Measurements from ENCODE around the gene MYO15A.

The MYO15A gene

DNA sequence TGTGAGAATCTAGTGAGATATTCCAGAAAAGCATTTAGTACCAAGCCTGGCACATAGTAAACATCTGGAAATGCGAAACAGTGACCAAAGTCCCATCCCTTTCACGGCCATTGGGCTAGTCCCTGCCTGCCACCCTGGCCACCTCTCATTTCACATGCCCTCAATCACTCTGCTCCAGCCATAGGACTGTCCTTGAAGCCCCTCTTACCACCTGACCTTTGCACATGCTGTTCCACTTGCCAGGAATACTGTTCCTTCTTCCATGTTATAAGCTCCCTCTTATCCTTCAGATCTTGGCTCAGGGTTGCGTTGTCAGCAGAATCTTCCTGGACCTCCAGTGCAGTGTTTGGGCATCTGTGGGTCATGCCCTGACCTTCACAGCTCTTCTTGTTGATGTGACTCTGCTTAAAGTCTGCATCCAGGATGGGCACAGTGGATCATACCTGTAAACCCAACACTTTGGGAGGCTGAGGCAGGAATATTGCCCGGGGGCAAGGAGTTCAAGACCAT, 2.1 kb downstream of the MYO15A start:
- H3K4me3 Mint-ChIP-seq, result no peak overlapping the region
- no peak overlapping the region for H3K27ac Mint-ChIP-seq
- DNase-seq, result no peak
- H3K36me3 Mint-ChIP-seq (ENCODE audit: low read depth), result peaks cover 20% of the 10 kb centered on the region
- no peaks in the 10 kb centered on the region for H3K9me3 Mint-ChIP-seq
- no peaks in the 10 kb centered on the region for H3K4me1 Mint-ChIP-seq (ENCODE audit: low read depth)
- H3K27me3 Mint-ChIP-seq, result no peaks in the 10 kb centered on the region

DNA sequence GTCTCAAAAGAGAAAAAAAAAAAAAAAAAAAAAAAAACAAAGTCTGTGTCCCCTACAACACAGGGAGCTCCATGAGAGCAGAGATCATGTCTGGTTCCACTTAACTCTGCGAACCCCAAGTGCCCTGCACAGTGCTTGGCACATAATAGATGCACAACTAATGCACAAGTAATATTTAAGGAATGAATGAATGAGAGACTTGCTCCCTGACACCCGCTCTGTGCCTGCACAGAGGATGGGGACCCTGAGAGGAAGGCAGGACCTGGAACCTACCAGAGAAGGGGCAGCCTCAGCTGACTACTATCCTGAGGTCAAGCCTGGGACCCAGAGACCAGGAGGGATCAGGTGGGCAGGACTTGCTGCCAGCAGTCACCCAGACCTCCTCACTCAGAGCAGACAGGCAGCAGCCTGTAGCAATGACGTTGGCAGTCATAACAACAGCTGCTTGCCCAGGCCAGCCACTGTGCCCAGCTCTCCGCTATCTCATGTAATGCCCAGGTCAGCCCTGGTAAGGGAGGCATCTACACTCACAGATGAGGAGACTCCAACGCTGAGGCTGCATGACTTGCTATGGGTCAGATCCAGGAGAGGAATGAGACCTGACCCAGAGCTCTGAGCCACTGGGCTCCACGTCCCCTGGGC, 2.9 kb downstream of the MYO15A start:
- DNase-seq, result no peak
- Mint-ChIP-seq H3K27me3 (no peaks in the 10 kb centered on the region), H3K4me1 (ENCODE audit: low read depth) (no peaks in the 10 kb centered on the region), H3K9me3 (no peaks in the 10 kb centered on the region), H3K27ac (no peak overlapping the region), H3K4me3 (no peak overlapping the region), H3K36me3 (ENCODE audit: low read depth) (peaks cover 14% of the 10 kb centered on the region)

DNA sequence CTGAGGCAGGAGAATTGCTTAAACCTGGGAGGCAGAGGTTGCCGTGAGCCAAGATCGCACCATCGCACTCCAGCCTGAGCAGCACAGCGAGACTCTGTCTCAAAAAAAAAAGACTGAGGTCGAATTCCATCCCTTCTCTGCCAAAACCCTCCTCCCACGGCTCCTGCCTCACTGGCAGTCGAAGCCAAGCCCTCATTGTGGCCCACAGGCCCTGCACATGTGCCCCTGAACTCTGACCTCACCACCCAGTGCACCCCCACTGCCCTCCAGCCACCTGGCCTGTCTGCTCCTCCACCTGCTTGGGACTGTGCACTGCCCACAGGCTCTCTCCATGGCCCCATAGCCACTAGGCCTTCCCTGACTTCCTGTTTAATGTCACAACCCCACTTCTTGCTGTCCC, 7.0 kb downstream of the MYO15A start:
- DNase-seq, result no peak
- H3K9me3 Mint-ChIP-seq, result no peaks in the 10 kb centered on the region
- H3K36me3 Mint-ChIP-seq (ENCODE audit: low read depth), result no peaks in the 10 kb centered on the region
- no peaks in the 10 kb centered on the region for H3K4me1 Mint-ChIP-seq (ENCODE audit: low read depth)
- H3K4me3 Mint-ChIP-seq, result no peak overlapping the region
- no peak overlapping the region for H3K27ac Mint-ChIP-seq
- no peaks in the 10 kb centered on the region for H3K27me3 Mint-ChIP-seq

DNA sequence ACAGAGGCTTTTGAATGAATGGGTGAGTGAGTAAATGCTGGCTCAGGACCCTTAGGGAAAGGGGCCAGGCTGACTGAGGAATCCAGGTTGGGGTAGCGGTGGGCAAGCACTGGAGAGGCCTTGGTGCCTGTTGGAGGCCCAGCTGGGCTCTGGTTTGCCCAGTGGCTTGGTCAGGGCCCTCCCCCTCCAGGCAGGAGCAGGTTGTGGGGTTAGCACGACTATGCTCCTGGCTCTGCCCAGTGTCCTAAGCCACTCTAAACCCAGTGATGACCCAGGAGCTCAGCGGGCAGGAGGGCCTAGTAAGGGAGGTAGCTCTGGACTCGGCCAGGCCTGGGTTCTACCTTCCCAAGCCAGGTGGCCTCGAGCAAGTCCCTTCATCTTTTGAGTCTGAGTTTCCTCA, 7.5 kb downstream of the MYO15A start:
- DNase-seq, result no peak
- H3K27ac Mint-ChIP-seq, result no peak overlapping the region
- H3K4me3 Mint-ChIP-seq, result no peak overlapping the region
- H3K4me1 Mint-ChIP-seq (ENCODE audit: low read depth), result no peaks in the 10 kb centered on the region
- no peaks in the 10 kb centered on the region for H3K36me3 Mint-ChIP-seq (ENCODE audit: low read depth)
- H3K27me3 Mint-ChIP-seq, result no peaks in the 10 kb centered on the region
- no peaks in the 10 kb centered on the region for H3K9me3 Mint-ChIP-seq

DNA sequence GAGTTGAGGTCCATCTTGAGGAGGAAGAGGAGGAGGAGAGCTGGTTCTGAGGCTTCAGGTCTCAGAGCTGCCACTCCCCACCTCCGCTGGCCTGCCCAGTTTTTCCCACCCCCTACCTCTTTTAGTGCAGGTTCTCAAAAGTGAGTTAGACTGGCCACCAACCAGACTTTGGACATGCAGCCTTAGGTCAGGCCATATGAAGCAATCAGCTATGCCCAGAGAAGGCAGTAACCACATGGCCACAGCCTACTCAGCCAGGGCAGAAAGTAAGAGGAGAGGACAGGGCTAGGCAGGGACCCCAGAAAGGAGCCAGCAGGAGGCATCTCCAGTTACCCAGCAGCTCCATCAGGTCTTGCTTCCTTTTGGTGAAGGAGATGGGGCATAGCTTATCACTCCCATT, 9.0 kb downstream of the MYO15A start:
- Mint-ChIP-seq H3K4me1 (ENCODE audit: low read depth) (no peaks in the 10 kb centered on the region), H3K36me3 (ENCODE audit: low read depth) (no peaks in the 10 kb centered on the region), H3K27ac (no peak overlapping the region), H3K9me3 (no peaks in the 10 kb centered on the region), H3K27me3 (no peaks in the 10 kb centered on the region), H3K4me3 (no peak overlapping the region)
- no peak for DNase-seq

DNA sequence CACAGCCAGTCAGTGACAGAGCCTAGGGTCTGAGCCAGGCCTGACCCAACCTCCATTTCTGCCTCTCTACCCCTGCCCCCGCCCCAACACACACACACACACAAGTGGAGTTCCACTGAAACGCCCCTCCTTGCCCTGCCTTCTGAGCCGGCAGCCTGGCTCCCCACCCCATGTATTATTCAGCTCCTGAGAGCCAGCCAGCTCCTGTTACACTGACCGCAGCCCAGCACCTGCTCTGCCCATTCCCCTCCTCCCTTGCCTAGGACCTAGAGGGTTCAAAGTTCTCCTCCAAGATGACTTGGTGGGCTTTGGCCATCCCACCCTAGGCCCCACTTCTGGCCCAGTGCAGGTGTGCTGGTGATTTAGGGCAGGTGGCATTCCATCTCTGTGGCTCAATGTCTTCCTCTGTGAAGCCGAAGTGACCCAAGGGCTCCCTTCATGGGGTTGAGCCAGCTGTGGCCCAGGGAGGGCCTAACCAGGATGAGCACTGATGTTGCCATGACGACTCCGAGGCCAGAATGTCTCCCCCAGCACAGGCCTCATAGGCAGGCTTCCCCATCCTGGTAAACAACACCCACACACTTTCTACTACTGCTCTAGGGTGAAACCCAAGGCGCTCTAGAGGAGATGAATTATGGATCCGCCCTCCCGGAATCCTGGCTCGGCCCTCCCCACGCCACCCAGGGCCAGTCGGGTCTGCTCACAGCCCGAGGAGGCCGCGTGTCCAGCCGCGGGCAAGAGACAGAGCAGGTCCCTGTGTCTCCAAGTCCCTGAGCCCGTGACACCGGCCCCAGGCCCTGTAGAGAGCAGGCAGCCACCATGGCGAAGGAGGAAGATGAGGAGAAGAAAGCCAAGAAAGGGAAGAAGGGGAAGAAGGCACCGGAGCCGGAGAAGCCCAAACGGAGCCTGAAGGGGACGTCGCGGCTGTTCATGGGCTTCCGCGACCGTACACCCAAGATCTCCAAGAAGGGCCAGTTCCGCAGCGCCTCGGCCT, 9.7 kb downstream of the MYO15A start:
- DNase-seq, result no peak
- Mint-ChIP-seq H3K27me3 (no peaks in the 10 kb centered on the region), H3K9me3 (no peaks in the 10 kb centered on the region), H3K4me1 (ENCODE audit: low read depth) (no peaks in the 10 kb centered on the region), H3K36me3 (ENCODE audit: low read depth) (no peaks in the 10 kb centered on the region), H3K4me3 (no peak overlapping the region), H3K27ac (no peak overlapping the region)

DNA sequence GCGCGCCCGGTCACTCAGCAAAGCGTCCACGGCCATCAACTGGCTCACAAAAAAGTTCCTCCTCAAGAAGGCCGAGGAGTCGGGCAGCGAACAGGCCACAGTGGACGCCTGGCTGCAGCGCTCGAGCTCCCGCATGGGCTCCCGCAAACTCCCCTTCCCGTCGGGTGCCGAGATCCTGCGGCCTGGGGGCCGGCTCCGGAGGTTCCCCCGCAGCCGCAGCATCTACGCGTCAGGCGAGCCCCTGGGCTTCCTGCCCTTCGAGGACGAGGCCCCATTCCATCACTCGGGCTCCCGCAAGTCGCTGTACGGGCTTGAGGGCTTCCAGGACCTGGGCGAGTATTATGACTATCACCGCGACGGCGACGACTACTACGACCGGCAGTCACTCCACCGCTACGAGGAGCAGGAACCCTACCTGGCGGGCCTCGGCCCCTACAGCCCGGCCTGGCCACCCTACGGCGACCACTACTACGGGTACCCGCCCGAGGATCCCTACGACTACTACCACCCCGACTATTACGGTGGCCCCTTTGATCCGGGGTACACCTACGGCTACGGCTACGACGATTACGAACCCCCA, 10.7 kb downstream of the MYO15A start:
- Mint-ChIP-seq H3K27ac (no peak overlapping the region), H3K36me3 (ENCODE audit: low read depth) (no peaks in the 10 kb centered on the region), H3K27me3 (no peaks in the 10 kb centered on the region), H3K4me1 (ENCODE audit: low read depth) (no peaks in the 10 kb centered on the region), H3K4me3 (no peak overlapping the region), H3K9me3 (no peaks in the 10 kb centered on the region)
- no peak for DNase-seq

DNA sequence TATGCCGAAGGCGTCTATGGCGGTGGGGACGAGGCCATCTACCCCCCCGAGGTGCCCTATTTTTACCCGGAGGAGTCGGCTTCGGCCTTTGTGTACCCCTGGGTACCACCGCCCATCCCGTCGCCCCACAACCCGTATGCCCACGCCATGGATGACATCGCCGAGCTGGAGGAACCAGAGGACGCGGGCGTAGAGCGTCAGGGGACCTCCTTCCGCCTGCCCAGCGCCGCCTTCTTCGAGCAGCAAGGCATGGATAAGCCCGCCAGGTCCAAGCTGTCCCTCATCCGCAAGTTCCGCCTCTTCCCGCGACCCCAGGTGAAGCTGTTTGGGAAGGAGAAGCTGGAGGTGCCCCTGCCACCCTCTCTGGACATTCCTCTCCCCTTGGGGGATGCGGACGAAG, 11.4 kb downstream of the MYO15A start:
- Mint-ChIP-seq H3K36me3 (ENCODE audit: low read depth) (no peaks in the 10 kb centered on the region), H3K4me1 (ENCODE audit: low read depth) (no peaks in the 10 kb centered on the region), H3K27me3 (no peaks in the 10 kb centered on the region), H3K4me3 (no peak overlapping the region), H3K9me3 (no peaks in the 10 kb centered on the region), H3K27ac (no peak overlapping the region)
- DNase-seq, result no peak

DNA sequence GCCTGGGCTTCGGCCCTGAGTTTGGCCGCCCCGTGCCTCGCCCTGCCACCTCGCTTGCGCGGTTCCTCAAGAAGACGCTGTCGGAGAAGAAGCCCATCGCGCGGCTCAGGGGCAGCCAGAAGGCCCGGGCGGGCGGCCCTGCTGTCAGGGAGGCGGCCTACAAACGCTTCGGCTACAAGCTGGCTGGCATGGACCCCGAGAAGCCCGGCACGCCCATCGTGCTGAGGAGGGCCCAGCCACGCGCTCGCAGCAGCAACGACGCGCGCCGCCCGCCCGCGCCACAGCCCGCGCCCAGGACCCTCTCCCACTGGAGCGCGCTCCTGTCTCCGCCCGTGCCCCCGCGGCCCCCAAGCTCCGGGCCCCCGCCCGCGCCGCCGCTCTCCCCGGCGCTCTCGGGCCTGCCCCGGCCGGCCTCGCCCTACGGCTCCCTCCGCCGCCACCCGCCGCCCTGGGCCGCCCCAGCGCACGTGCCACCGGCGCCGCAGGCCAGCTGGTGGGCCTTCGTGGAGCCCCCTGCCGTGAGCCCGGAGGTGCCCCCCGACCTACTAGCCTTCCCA, 12.0 kb downstream of the MYO15A start:
- Mint-ChIP-seq H3K27me3 (no peaks in the 10 kb centered on the region), H3K4me3 (no peak overlapping the region), H3K4me1 (ENCODE audit: low read depth) (no peaks in the 10 kb centered on the region), H3K36me3 (ENCODE audit: low read depth) (no peaks in the 10 kb centered on the region), H3K9me3 (no peaks in the 10 kb centered on the region), H3K27ac (no peak overlapping the region)
- DNase-seq, result no peak

DNA sequence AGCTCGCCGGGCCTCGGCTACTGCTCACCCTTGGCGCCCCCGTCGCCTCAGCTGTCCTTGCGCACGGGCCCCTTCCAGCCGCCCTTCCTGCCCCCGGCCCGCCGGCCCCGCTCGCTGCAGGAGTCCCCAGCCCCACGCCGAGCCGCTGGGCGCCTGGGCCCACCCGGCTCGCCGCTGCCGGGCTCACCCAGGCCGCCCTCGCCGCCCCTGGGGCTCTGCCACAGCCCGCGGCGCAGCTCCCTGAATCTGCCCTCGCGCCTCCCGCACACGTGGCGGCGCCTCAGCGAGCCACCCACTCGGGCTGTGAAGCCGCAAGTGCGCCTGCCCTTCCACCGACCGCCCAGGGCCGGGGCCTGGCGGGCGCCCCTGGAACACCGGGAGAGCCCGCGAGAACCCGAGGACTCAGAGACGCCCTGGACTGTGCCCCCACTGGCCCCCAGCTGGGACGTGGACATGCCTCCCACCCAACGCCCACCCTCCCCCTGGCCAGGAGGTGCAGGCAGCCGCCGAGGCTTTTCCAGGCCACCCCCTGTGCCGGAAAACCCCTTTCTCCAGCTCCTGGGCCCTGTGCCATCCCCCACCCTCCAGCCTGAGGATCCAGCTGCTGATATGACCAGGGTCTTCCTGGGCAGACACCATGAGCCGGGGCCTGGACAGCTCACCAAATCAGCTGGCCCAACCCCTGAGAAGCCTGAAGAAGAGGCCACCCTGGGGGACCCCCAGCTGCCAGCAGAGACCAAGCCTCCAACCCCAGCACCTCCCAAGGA, 12.8 kb downstream of the MYO15A start:
- H3K27me3 Mint-ChIP-seq, result no peaks in the 10 kb centered on the region
- DNase-seq, result no peak
- no peaks in the 10 kb centered on the region for H3K4me1 Mint-ChIP-seq (ENCODE audit: low read depth)
- H3K4me3 Mint-ChIP-seq, result no peak overlapping the region
- H3K36me3 Mint-ChIP-seq (ENCODE audit: low read depth), result no peaks in the 10 kb centered on the region
- H3K9me3 Mint-ChIP-seq, result no peaks in the 10 kb centered on the region
- no peak overlapping the region for H3K27ac Mint-ChIP-seq

DNA sequence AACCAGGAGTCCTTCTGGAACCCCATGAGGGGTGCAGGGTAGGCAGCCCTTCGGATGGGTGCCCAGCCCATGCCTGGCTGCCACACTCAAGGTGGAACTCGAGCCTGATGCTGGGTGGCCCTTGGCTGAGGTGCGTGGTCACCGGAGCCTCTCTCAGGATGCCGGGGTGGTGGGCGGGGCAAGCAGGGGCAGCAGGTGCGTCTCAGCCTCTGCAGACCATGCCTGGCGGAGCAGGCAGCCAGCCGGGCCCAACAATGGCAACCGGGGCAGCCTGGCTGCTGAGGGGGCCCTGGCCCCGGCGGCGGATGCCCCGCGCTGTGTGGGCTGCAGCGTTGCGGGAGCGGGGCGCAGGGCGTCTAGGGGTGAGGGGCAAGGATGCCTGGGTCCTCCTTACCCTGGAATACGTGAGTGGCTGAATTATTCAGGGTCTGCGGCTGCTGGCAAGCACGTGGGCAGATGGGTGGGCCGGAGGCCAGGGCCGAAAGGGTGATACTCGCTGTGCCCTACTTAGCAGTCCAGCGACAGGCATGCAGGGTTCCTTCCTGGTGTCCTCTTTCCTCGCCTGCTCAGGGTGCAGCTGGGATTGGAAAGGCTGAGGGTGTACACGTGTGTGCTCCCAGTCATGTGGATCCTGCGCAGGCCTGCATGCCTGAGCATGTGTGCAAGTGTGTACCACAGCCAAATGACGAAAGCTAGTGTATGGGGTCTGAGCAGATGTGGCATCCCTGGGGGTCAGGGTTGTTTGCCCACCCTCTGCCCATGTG, 14.6 kb downstream of the MYO15A start:
- no peaks in the 10 kb centered on the region for H3K27me3 Mint-ChIP-seq
- H3K27ac Mint-ChIP-seq, result no peak overlapping the region
- no peaks in the 10 kb centered on the region for H3K36me3 Mint-ChIP-seq (ENCODE audit: low read depth)
- no peaks in the 10 kb centered on the region for H3K9me3 Mint-ChIP-seq
- no peak for DNase-seq
- H3K4me3 Mint-ChIP-seq, result no peak overlapping the region
- H3K4me1 Mint-ChIP-seq (ENCODE audit: low read depth), result no peaks in the 10 kb centered on the region

DNA sequence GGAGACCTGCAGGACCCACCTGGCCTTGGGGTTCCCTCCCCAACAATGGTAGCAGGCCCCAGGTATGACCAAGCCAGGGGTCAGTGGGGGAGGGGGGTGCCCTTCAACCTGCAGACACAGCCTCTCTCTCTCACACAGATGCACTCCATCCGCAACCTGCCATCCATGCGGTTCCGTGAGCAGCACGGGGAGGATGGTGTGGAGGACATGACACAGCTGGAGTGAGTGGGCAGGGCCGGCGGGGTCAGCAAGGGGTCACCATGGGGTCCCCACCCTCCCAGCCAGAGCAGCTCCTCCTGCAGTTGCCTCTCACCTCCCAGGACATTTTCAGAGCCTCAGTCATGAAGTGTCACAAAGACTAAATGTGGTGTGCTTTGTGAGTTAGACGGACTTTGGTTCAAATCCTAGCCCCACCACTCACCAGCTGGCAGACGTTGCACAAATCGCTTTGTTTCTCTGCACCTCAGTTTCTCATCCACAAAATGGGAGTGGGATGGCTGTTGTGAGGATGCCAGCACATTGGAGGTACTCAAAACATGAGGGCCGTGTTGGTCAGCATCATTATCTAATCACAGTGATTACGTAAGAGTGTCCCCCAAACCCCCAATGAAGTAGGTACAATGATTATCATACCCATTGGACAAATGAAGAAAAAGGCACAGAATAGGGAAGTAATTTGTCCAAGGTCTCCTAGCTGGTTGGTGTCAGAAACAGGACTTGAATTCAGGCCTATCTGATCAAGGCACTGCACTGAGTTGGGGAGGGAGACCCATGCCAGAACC, 16.0 kb downstream of the MYO15A start:
- H3K4me3 Mint-ChIP-seq, result no peak overlapping the region
- DNase-seq, result no peak
- H3K36me3 Mint-ChIP-seq (ENCODE audit: low read depth), result no peaks in the 10 kb centered on the region
- no peaks in the 10 kb centered on the region for H3K27me3 Mint-ChIP-seq
- no peak overlapping the region for H3K27ac Mint-ChIP-seq
- H3K4me1 Mint-ChIP-seq (ENCODE audit: low read depth), result no peaks in the 10 kb centered on the region
- H3K9me3 Mint-ChIP-seq, result no peaks in the 10 kb centered on the region

DNA sequence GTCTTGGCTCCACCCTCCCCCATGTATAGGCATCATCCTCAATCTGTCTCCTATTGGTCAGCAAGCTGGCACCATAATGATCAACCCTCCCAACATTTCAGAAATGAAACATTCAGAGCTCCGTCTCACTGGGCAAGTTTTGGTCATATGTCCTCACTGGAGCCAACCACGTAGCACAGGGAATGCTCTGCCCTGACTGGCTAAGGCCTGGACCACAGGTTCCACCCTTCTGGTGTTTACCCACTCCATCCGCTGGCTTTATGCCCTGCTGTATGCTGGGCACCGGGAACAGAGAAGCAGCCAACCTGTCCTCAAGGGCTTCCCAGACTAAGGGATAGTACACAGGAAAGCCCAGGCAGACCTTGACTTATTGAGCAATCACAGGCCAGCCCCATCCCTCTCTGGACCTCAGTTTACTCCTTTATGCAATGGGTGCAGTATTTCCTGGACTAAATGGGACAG, 20.5 kb downstream of the MYO15A start:
- Mint-ChIP-seq H3K36me3 (ENCODE audit: low read depth) (no peaks in the 10 kb centered on the region), H3K4me3 (no peak overlapping the region)
- no peak for DNase-seq

More for the DNA sequence above, 20.5 kb downstream of the MYO15A start:
- Mint-ChIP-seq H3K4me1 (ENCODE audit: low read depth) (no peaks in the 10 kb centered on the region), H3K9me3 (no peaks in the 10 kb centered on the region), H3K27ac (no peak overlapping the region), H3K27me3 (no peaks in the 10 kb centered on the region)

Data from activated T-cell treated with anti-CD3 and anti-CD28 coated beads, Interleukin-2, amount 50 U/mL, for 24 hours (primary cell).